HEK293 (cell line): ENCODE data around the gene PRPH2.
A peak's percentile ranks its signal among the peaks of the same experiment; 100 is the strongest.

Source experiments
- GLI2 ChIP-seq: fragments of 450-650 bp; formaldehyde crosslinking; IDR thresholded peaks from 2 replicates; pipeline ENCODE4; 2017; ENCODE audit warnings: missing biosample characterization, missing genetic modification characterization, low read depth, borderline replicate concordance
- KLF8 ChIP-seq: fragments of 450-650 bp; formaldehyde crosslinking; IDR thresholded peaks from 2 replicates; pipeline ENCODE4 v1.5.1; 2016; ENCODE audit warnings: missing biosample characterization, missing genetic modification characterization
- KLF9 ChIP-seq: fragments of 450-650 bp; formaldehyde crosslinking; IDR thresholded peaks from 2 replicates; pipeline ENCODE4 v1.5.1; 2016; ENCODE audit warnings: missing biosample characterization, missing genetic modification characterization, low read depth
- MZF1 ChIP-seq: fragments of 450-650 bp; formaldehyde crosslinking; IDR thresholded peaks from 2 replicates; pipeline ENCODE4 v1.5.1; 2017; ENCODE audit warnings: missing biosample characterization, missing genetic modification characterization, borderline replicate concordance
- TCF7L2 ChIP-seq: IDR thresholded peaks from 2 replicates; pipeline ENCODE4 v1.6.1; 2011; ENCODE audit warnings: low read depth, mild to moderate bottlenecking, inconsistent platforms, low read length, moderate library complexity, borderline replicate concordance
- TRIM28 ChIP-seq: IDR thresholded peaks from 2 replicates; pipeline ENCODE4 v1.6.1; 2011; ENCODE audit warnings: low read length, control low read depth, borderline replicate concordance
- WT1 ChIP-seq: fragments of 450-650 bp; formaldehyde crosslinking; IDR thresholded peaks from 2 replicates; pipeline ENCODE4 v1.5.1; 2016; ENCODE audit warnings: missing biosample characterization, missing genetic modification characterization
- YY2 ChIP-seq: fragments of 450-650 bp; formaldehyde crosslinking; IDR thresholded peaks from 2 replicates; pipeline ENCODE4 v1.5.1; 2016; ENCODE audit warnings: missing biosample characterization, missing genetic modification characterization
- ZFP41 ChIP-seq: fragments of 450-650 bp; formaldehyde crosslinking; IDR thresholded peaks from 2 replicates; pipeline ENCODE4 v1.5.1; 2016; ENCODE audit warnings: missing biosample characterization, missing genetic modification characterization, borderline replicate concordance
- ZFP69B ChIP-seq: fragments of 450-650 bp; formaldehyde crosslinking; IDR thresholded peaks from 2 replicates; pipeline ENCODE4 v1.5.1; 2016; ENCODE audit warnings: missing biosample characterization, missing genetic modification characterization
- ZNF157 ChIP-seq: fragments of 450-650 bp; formaldehyde crosslinking; IDR thresholded peaks from 2 replicates; pipeline ENCODE4 v1.5.1; 2016; ENCODE audit warnings: missing biosample characterization, missing genetic modification characterization
- ZNF16 ChIP-seq: fragments of 450-650 bp; formaldehyde crosslinking; IDR thresholded peaks from 2 replicates; pipeline ENCODE4 v1.5.1; 2016; ENCODE audit warnings: low read depth, missing biosample characterization, missing genetic modification characterization
- ZNF19 ChIP-seq: fragments of 450-650 bp; formaldehyde crosslinking; IDR thresholded peaks from 2 replicates; pipeline ENCODE4; 2016; ENCODE audit warnings: missing biosample characterization, missing genetic modification characterization, low read depth
- ZNF2 ChIP-seq: fragments of 450-650 bp; formaldehyde crosslinking; IDR thresholded peaks from 2 replicates; pipeline ENCODE4 v1.5.1; 2016; ENCODE audit warnings: missing biosample characterization, missing genetic modification characterization
- ZNF202 ChIP-seq: fragments of 450-650 bp; formaldehyde crosslinking; IDR thresholded peaks from 2 replicates; pipeline ENCODE4 v1.5.1; 2016; ENCODE audit warnings: missing biosample characterization, missing genetic modification characterization, borderline replicate concordance
- ZNF211 ChIP-seq: fragments of 450-650 bp; formaldehyde crosslinking; IDR thresholded peaks from 2 replicates; pipeline ENCODE4 v1.5.1; 2016; ENCODE audit warnings: low read depth, missing biosample characterization, missing genetic modification characterization
- ZNF221 ChIP-seq: fragments of 450-650 bp; formaldehyde crosslinking; IDR thresholded peaks from 2 replicates; pipeline ENCODE4 v1.5.1; 2017; ENCODE audit warnings: missing biosample characterization, missing genetic modification characterization, borderline replicate concordance
- ZNF292 ChIP-seq: fragments of 450-650 bp; formaldehyde crosslinking; IDR thresholded peaks from 2 replicates; pipeline ENCODE4 v1.5.1; 2016; ENCODE audit warnings: low read depth, missing biosample characterization, missing genetic modification characterization, borderline replicate concordance
- ZNF341 ChIP-seq: fragments of 450-650 bp; formaldehyde crosslinking; IDR thresholded peaks from 2 replicates; pipeline ENCODE4; 2016; ENCODE audit warnings: low read depth, missing biosample characterization, missing genetic modification characterization
- ZNF423 ChIP-seq: fragments of 450-650 bp; formaldehyde crosslinking; IDR thresholded peaks from 2 replicates; pipeline ENCODE4 v1.5.1; 2016; ENCODE audit warnings: missing biosample characterization, missing genetic modification characterization
- ZNF473 ChIP-seq: fragments of 450-650 bp; formaldehyde crosslinking; IDR thresholded peaks from 2 replicates; pipeline ENCODE4 v1.5.1; 2017; ENCODE audit warnings: missing biosample characterization, missing genetic modification characterization
- ZNF501 ChIP-seq: fragments of 450-650 bp; formaldehyde crosslinking; IDR thresholded peaks from 2 replicates; pipeline ENCODE4 v1.5.1; 2016; ENCODE audit warnings: missing biosample characterization, missing genetic modification characterization
- ZNF529 ChIP-seq: fragments of 450-650 bp; formaldehyde crosslinking; IDR thresholded peaks from 2 replicates; pipeline ENCODE4 v1.5.1; 2017; ENCODE audit warnings: missing genetic modification characterization, missing biosample characterization; ENCODE audit not compliant: insufficient replicate concordance
- ZNF544 ChIP-seq: fragments of 450-650 bp; formaldehyde crosslinking; IDR thresholded peaks from 2 replicates; pipeline ENCODE4 v1.5.0; 2017; ENCODE audit warnings: missing biosample characterization, missing genetic modification characterization
- ZNF558 ChIP-seq: fragments of 450-650 bp; formaldehyde crosslinking; IDR thresholded peaks from 2 replicates; pipeline ENCODE4 v1.5.1; 2016; ENCODE audit warnings: missing biosample characterization, missing genetic modification characterization
- ZNF624 ChIP-seq: fragments of 450-650 bp; formaldehyde crosslinking; IDR thresholded peaks from 2 replicates; pipeline ENCODE4 v1.5.1; 2017; ENCODE audit warnings: missing biosample characterization, missing genetic modification characterization
- ZNF701 ChIP-seq: fragments of 450-650 bp; formaldehyde crosslinking; IDR thresholded peaks from 2 replicates; pipeline ENCODE4 v1.5.1; 2016; ENCODE audit warnings: missing biosample characterization, missing genetic modification characterization
- TF ChIP-seq, protein P1 (sequence below): sonication (generic); formaldehyde crosslinking; IDR thresholded peaks from 2 replicates; pipeline ENCODE4 v1.8.1; 2022; ENCODE audit warnings: mild to moderate bottlenecking, moderate library complexity, missing genetic modification reagents
- TF ChIP-seq, protein P2 (sequence below): fragments of 450-650 bp; formaldehyde crosslinking; IDR thresholded peaks from 2 replicates; pipeline ENCODE4 v1.5.1; 2016; ENCODE audit warnings: missing biosample characterization, missing genetic modification characterization
- TF ChIP-seq, protein P3 (sequence below): fragments of 450-650 bp; formaldehyde crosslinking; IDR thresholded peaks from 2 replicates; pipeline ENCODE4 v1.5.1; 2016; ENCODE audit warnings: missing biosample characterization, missing genetic modification characterization
- TF ChIP-seq, protein P4 (sequence below): fragments of 450-650 bp; formaldehyde crosslinking; IDR thresholded peaks from 2 replicates; pipeline ENCODE4 v1.5.1; 2016; ENCODE audit warnings: missing biosample characterization, missing genetic modification characterization
- TF ChIP-seq, protein P5 (sequence below): fragments of 450-650 bp; formaldehyde crosslinking; IDR thresholded peaks from 2 replicates; pipeline ENCODE4 v1.5.1; 2016; ENCODE audit warnings: missing biosample characterization, missing genetic modification characterization

PRPH2 gene

DNA sequence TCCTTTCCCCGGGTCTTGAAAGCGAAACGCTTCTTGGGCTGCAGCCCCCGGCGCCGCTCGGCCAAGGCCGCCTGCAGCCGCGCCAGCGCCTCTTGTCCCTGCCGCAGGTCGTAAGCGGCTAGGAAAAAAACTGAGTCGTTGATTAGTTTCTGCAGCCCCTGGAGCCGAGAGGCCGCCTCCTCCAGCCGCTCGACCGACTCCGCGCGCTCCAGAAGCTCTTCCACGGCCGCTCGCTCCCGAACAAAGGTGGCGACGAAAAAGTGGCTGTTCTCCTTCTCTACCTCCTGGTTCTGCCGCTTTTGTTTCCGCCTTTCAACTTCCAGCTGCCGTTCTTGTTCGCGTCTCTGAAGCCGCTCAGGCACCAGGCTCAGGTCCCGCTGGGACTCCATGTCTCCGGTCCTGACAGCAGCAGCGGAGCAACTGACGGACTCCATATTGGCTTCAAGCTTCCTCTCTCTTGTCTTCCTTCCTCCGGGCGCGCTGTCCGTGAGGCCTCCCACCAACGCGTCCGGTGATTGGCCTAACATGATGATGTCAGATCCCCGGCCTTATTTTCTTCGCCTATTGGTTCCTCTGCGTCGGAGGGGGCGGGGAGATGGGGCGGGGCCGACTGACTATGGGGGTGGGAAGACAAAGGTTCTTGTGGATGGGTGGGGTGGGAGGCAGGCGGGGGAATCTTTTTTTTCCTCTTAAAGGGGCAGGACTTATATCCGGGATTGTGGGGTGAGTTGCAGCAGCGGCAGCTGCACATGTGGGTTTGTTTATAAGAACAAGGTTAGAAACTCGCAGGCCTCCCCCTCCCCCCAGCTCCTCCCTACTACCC is 23.5 kb upstream of the PRPH2 start, which contains the start of gene TBCC (continued):
- TF ChIP-seq, protein P1, sequence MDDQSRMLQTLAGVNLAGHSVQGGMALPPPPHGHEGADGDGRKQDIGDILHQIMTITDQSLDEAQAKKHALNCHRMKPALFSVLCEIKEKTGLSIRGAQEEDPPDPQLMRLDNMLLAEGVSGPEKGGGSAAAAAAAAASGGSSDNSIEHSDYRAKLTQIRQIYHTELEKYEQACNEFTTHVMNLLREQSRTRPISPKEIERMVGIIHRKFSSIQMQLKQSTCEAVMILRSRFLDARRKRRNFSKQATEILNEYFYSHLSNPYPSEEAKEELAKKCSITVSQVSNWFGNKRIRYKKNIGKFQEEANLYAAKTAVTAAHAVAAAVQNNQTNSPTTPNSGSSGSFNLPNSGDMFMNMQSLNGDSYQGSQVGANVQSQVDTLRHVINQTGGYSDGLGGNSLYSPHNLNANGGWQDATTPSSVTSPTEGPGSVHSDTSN, result no peak
- TF ChIP-seq ZNF544 (tag by site-specific recombination) (no peak), ZNF501 (peak; percentile 73), ZNF529 (tag by site-specific recombination) (no peak), TCF7L2 (no peak), ZNF423 (tag by site-specific recombination) (no peak), ZNF558 (tag by site-specific recombination) (no peak), KLF9 (peak; percentile 16; the same call in 1 of the 2 replicates), GLI2 (no peak), ZNF16 (tag by site-specific recombination) (no peak; the same call in 1 of the 2 replicates), ZFP69B (tag by site-specific recombination) (peak; percentile 8; the same call in 1 of the 2 replicates), ZNF473 (tag by site-specific recombination) (no peak), ZNF221 (no peak), ZNF202 (tag by site-specific recombination) (no peak), ZNF701 (tag by site-specific recombination) (no peak), ZFP41 (no peak), WT1 (tag by site-specific recombination) (no peak), ZNF157 (no peak), ZNF211 (no peak), KLF8 (tag by site-specific recombination) (no peak), ZNF2 (tag by site-specific recombination) (no peak), ZNF624 (tag by site-specific recombination) (no peak), ZNF341 (tag by site-specific recombination) (no peak; the same call in 1 of the 2 replicates), TRIM28 (no peak), MZF1 (tag by site-specific recombination) (no peak), ZNF292 (tag by site-specific recombination) (no peak), YY2 (tag by site-specific recombination) (peak; percentile 78), ZNF19 (tag by site-specific recombination) (no peak)
- TF ChIP-seq, protein P2, sequence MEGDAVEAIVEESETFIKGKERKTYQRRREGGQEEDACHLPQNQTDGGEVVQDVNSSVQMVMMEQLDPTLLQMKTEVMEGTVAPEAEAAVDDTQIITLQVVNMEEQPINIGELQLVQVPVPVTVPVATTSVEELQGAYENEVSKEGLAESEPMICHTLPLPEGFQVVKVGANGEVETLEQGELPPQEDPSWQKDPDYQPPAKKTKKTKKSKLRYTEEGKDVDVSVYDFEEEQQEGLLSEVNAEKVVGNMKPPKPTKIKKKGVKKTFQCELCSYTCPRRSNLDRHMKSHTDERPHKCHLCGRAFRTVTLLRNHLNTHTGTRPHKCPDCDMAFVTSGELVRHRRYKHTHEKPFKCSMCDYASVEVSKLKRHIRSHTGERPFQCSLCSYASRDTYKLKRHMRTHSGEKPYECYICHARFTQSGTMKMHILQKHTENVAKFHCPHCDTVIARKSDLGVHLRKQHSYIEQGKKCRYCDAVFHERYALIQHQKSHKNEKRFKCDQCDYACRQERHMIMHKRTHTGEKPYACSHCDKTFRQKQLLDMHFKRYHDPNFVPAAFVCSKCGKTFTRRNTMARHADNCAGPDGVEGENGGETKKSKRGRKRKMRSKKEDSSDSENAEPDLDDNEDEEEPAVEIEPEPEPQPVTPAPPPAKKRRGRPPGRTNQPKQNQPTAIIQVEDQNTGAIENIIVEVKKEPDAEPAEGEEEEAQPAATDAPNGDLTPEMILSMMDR (tag by site-specific recombination), result no peak
- TF ChIP-seq, protein P3, sequence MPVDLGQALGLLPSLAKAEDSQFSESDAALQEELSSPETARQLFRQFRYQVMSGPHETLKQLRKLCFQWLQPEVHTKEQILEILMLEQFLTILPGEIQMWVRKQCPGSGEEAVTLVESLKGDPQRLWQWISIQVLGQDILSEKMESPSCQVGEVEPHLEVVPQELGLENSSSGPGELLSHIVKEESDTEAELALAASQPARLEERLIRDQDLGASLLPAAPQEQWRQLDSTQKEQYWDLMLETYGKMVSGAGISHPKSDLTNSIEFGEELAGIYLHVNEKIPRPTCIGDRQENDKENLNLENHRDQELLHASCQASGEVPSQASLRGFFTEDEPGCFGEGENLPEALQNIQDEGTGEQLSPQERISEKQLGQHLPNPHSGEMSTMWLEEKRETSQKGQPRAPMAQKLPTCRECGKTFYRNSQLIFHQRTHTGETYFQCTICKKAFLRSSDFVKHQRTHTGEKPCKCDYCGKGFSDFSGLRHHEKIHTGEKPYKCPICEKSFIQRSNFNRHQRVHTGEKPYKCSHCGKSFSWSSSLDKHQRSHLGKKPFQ, result no peak
- TF ChIP-seq, protein P4, sequence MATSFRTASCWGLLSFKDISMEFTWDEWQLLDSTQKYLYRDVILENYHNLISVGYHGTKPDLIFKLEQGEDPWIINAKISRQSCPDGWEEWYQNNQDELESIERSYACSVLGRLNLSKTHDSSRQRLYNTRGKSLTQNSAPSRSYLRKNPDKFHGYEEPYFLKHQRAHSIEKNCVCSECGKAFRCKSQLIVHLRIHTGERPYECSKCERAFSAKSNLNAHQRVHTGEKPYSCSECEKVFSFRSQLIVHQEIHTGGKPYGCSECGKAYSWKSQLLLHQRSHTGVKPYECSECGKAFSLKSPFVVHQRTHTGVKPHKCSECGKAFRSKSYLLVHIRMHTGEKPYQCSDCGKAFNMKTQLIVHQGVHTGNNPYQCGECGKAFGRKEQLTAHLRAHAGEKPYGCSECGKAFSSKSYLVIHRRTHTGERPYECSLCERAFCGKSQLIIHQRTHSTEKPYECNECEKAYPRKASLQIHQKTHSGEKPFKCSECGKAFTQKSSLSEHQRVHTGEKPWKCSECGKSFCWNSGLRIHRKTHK (tag by site-specific recombination), result no peak
- TF ChIP-seq, protein P5, sequence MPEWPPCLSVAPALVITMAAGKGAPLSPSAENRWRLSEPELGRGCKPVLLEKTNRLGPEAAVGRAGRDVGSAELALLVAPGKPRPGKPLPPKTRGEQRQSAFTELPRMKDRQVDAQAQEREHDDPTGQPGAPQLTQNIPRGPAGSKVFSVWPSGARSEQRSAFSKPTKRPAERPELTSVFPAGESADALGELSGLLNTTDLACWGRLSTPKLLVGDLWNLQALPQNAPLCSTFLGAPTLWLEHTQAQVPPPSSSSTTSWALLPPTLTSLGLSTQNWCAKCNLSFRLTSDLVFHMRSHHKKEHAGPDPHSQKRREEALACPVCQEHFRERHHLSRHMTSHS (tag by site-specific recombination), result no peak
